ENCODE measurements around the gene PRPF6. TPM values are rescaled to one million over a fixed set of nuclear protein-coding genes. Genes with fewer than 3 reads are reported as not detected.

Gene PRPF6
- total RNA-seq, 1 experiment from 2014 or later: 181 TPM

- Histone ChIP-seq H3K36me3 (ENCODE audit: control insufficient read depth, insufficient read depth, low read length) (no peaks in the 10 kb centered on the region), H3K27me3 (replicated peaks; ENCODE audit: control insufficient read depth, insufficient read depth, low read length) (no peaks in the 10 kb centered on the region), H3K4me1 (peaks cover 26% of the 10 kb centered on the region), H3K9me3 (no peaks in the 10 kb centered on the region), H3K4me3 (ENCODE audit: low read depth, low read length) (peak overlapping the region; percentile 81)
- ChIA-PET CTCF (interaction anchor here (0.6 to 6.2 kb wide), 36 partner anchors 9 to 765 kb away, joined by 3 to 139 read pairs (median 6); partner anchors contain the start of genes ARFGAP1, LKAAEAR1, PRPF6 and PTK6), POLR2A (interaction anchor here (0.6 to 1.6 kb wide), 6 partner anchors 13 to 58 kb away, joined by 3 to 21 read pairs (median 6); partner anchors contain the start of genes PRPF6, SAMD10 and TCEA2)
- intact Hi-C loops (cut with micrococcal nuclease; ENCODE audit: unreplicated experiment): loop anchor here (1.0 kb wide), 3 partner anchors 13 to 499 kb away; partner anchors contain the start of gene PRPF6
- Mint-ChIP-seq H3K4me1 (ENCODE audit: low read depth, unreplicated experiment) (no peaks in the 10 kb centered on the region), H3K36me3 (ENCODE audit: insufficient read depth, unreplicated experiment) (peaks cover 65% of the 10 kb centered on the region), H3K27me3 (ENCODE audit: insufficient read depth, unreplicated experiment) (peaks cover 3% of the 10 kb centered on the region), H3K27ac (ENCODE audit: unreplicated experiment) (no peak overlapping the region), H3K4me3 (ENCODE audit: unreplicated experiment) (peak overlapping the region; percentile 87), H3K9me3 (ENCODE audit: unreplicated experiment) (no peaks in the 10 kb centered on the region)
- no peak for TF ChIP-seq CTCF (IDR thresholded peaks at IDR 0.05; ENCODE audit: insufficient read depth in 1 of 2, low read depth in 1 of 2, low read length in 1 of 2, severe bottlenecking in 1 of 2, unreplicated experiment in 1 of 2)
- DNase-seq: peak in 1 of 2 experiments; percentile 66
- BruUV-seq (replicated peaks): no TSS peak
Observed at GRCh38 chr20:64037498-64038213, 56.7 kb downstream of the PRPF6 start.

GRCh38 chr20:64038224-64038564 lies 57.3 kb downstream of the PRPF6 start:
- Mint-ChIP-seq H3K9me3 (ENCODE audit: unreplicated experiment) (no peaks in the 10 kb centered on the region), H3K4me1 (ENCODE audit: low read depth, unreplicated experiment) (no peaks in the 10 kb centered on the region), H3K27me3 (ENCODE audit: insufficient read depth, unreplicated experiment) (peaks cover 3% of the 10 kb centered on the region), H3K4me3 (ENCODE audit: unreplicated experiment) (peak overlapping the region; percentile 87), H3K27ac (ENCODE audit: unreplicated experiment) (peak overlapping the region; percentile 57), H3K36me3 (ENCODE audit: insufficient read depth, unreplicated experiment) (peaks cover 59% of the 10 kb centered on the region)
- Histone ChIP-seq H3K36me3 (ENCODE audit: control insufficient read depth, insufficient read depth, low read length) (no peaks in the 10 kb centered on the region), H3K4me3 (ENCODE audit: low read depth, low read length) (peak overlapping the region; percentile 81), H3K27me3 (replicated peaks; ENCODE audit: control insufficient read depth, insufficient read depth, low read length) (no peaks in the 10 kb centered on the region), H3K4me1 (peaks cover 26% of the 10 kb centered on the region), H3K9me3 (no peaks in the 10 kb centered on the region)
- peak in 1 of 2 experiments; percentile 82 for DNase-seq
- CTCF ChIA-PET: interaction anchor here (0.6 to 6.2 kb wide), 46 partner anchors 8 to 765 kb away, joined by 3 to 139 read pairs (median 5); partner anchors contain the start of genes ARFGAP1, LKAAEAR1, OPRL1 and PPDPF
- intact Hi-C loops (cut with micrococcal nuclease; ENCODE audit: unreplicated experiment): loop anchor here (1.0 kb wide), 3 partner anchors 14 to 500 kb away; partner anchors contain the start of gene PRPF6
- POLR2A ChIA-PET: interaction anchor here (0.6 to 1.6 kb wide), 8 partner anchors 14 to 81 kb away, joined by 3 to 21 read pairs (median 4); partner anchors contain the start of genes PRPF6, SAMD10 and TCEA2
- TF ChIP-seq CTCF (IDR thresholded peaks at IDR 0.05; ENCODE audit: insufficient read depth in 1 of 2, low read depth in 1 of 2, low read length in 1 of 2, severe bottlenecking in 1 of 2, unreplicated experiment in 1 of 2): peak in 1 of 2 experiments; percentile 41
- BruUV-seq (replicated peaks): no TSS peak

GRCh38 chr20:64038565-64039292 lies 57.8 kb downstream of the PRPF6 start:
- TF ChIP-seq CTCF (IDR thresholded peaks at IDR 0.05; ENCODE audit: insufficient read depth in 1 of 2, low read depth in 1 of 2, low read length in 1 of 2, severe bottlenecking in 1 of 2, unreplicated experiment in 1 of 2): peak; percentile 83 to 96
- Histone ChIP-seq H3K27me3 (replicated peaks; ENCODE audit: control insufficient read depth, insufficient read depth, low read length) (no peaks in the 10 kb centered on the region), H3K4me1 (peaks cover 26% of the 10 kb centered on the region), H3K36me3 (ENCODE audit: control insufficient read depth, insufficient read depth, low read length) (no peaks in the 10 kb centered on the region), H3K9me3 (no peaks in the 10 kb centered on the region), H3K4me3 (ENCODE audit: low read depth, low read length) (peak overlapping the region; percentile 81)
- DNase-seq: peak; percentile 92 to 97
- Mint-ChIP-seq H3K36me3 (ENCODE audit: insufficient read depth, unreplicated experiment) (peaks cover 54% of the 10 kb centered on the region), H3K27me3 (ENCODE audit: insufficient read depth, unreplicated experiment) (peaks cover 3% of the 10 kb centered on the region), H3K27ac (ENCODE audit: unreplicated experiment) (peak overlapping the region; percentile 57), H3K4me1 (ENCODE audit: low read depth, unreplicated experiment) (no peaks in the 10 kb centered on the region), H3K9me3 (ENCODE audit: unreplicated experiment) (no peaks in the 10 kb centered on the region), H3K4me3 (ENCODE audit: unreplicated experiment) (peak overlapping the region; percentile 87)
- intact Hi-C loops (cut with micrococcal nuclease; ENCODE audit: unreplicated experiment): loop anchor here (1.0 kb wide), 7 partner anchors 9 to 500 kb away; partner anchors contain the start of gene PRPF6
- ChIA-PET POLR2A (interaction anchor here (0.6 to 1.6 kb wide), 9 partner anchors 14 to 81 kb away, joined by 3 to 21 read pairs (median 4); partner anchors contain the start of genes PRPF6, SAMD10 and TCEA2), CTCF (interaction anchor here (0.6 to 6.2 kb wide), 52 partner anchors 8 to 766 kb away, joined by 3 to 139 read pairs (median 5); partner anchors contain the start of genes ARFGAP1, LKAAEAR1, OPRL1 and PPDPF)
- TSS peak; percentile 23 for BruUV-seq (replicated peaks)

All from Caco-2 (cell line).